MM.1S (cell line): Measurements from ENCODE around the gene DIP2C.

Experiments
- DNase-seq: peaks from one replicate; pipeline ENCODE4 v3.0.0-alpha.2; 2015
- H2AFZ ChIP-seq: fragments of 300-600 bp; sonication (generic); 2 replicates; pipeline ENCODE4 v1.6.0; 2016; ENCODE audit warnings: antibody characterized with exemption, low read length
- H3F3A ChIP-seq: fragments of 300-600 bp; sonication (generic); 2 replicates; pipeline ENCODE4 v1.6.1; 2016; ENCODE audit warnings: mild to moderate bottlenecking, antibody characterized with exemption, low read length, moderate library complexity, mixed read lengths; ENCODE audit not compliant: insufficient read depth
- H3K27ac ChIP-seq: fragments of 300-600 bp; sonication (generic); 2 replicates; pipeline ENCODE4 v1.5.1; 2016; ENCODE audit warnings: mild to moderate bottlenecking, low read length
- H3K27me3 ChIP-seq: fragments of 300-600 bp; sonication (generic); replicated peaks from 2 replicates; pipeline ENCODE4 v1.6.0; 2016; ENCODE audit warnings: low read length; ENCODE audit not compliant: insufficient read depth
- H3K36me3 ChIP-seq: fragments of 300-600 bp; sonication (generic); replicated peaks from 2 replicates; pipeline ENCODE4 v1.6.1; 2016; ENCODE audit warnings: mild to moderate bottlenecking, low read length, mixed read lengths; ENCODE audit not compliant: insufficient read depth
- H3K4me1 ChIP-seq: fragments of 300-600 bp; sonication (generic); 2 replicates; pipeline ENCODE4 v1.6.1; 2016; ENCODE audit warnings: low read length, mixed read lengths
- H3K4me2 ChIP-seq: fragments of 300-600 bp; sonication (generic); 2 replicates; pipeline ENCODE4 v1.6.0; 2016; ENCODE audit warnings: low read depth, low read length
- H3K4me3 ChIP-seq: fragments of 300-600 bp; sonication (generic); 2 replicates; pipeline ENCODE4 v1.5.1; 2016; ENCODE audit warnings: low read length, mixed read lengths
- H3K79me2 ChIP-seq: fragments of 300-600 bp; sonication (generic); 2 replicates; pipeline ENCODE4 v1.6.1; 2016; ENCODE audit warnings: mixed run types, low read length, mixed read lengths
- H3K9ac ChIP-seq: fragments of 300-600 bp; sonication (generic); 2 replicates; pipeline ENCODE4 v1.6.1; 2016; ENCODE audit warnings: low read length, mixed read lengths
- H3K9me2 ChIP-seq: fragments of 300-600 bp; sonication (generic); replicated peaks from 2 replicates; pipeline ENCODE4 v1.6.1; 2016; ENCODE audit warnings: mild to moderate bottlenecking, low read length, mixed read lengths; ENCODE audit not compliant: insufficient read depth
- H3K9me3 ChIP-seq: fragments of 300-600 bp; sonication (generic); replicated peaks from 2 replicates; pipeline ENCODE4 v1.6.1; 2016; ENCODE audit warnings: mild to moderate bottlenecking, low read length, mixed read lengths; ENCODE audit not compliant: insufficient read depth
- H4K20me1 ChIP-seq: fragments of 300-600 bp; sonication (generic); 2 replicates; pipeline ENCODE4 v1.6.1; 2016; ENCODE audit warnings: mild to moderate bottlenecking, low read length, moderate library complexity, mixed read lengths; ENCODE audit not compliant: insufficient read depth
- CTCF ChIP-seq: fragments of 300-600 bp; sonication (generic); IDR thresholded peaks from 2 replicates; pipeline ENCODE4 v1.5.1; 2016; ENCODE audit warnings: antibody characterized with exemption, low read length, mixed read lengths
- EZH2 ChIP-seq: fragments of 300-600 bp; sonication (generic); optimal IDR thresholded peaks from 2 replicates; pipeline ENCODE3; 2017; ENCODE audit warnings: low read depth, mild to moderate bottlenecking, antibody characterized with exemption, low read length, mixed read lengths
- EZH2phosphoT487 ChIP-seq: fragments of 300-600 bp; sonication (generic); IDR thresholded peaks from 2 replicates; pipeline ENCODE4 v1.6.1; 2018; ENCODE audit warnings: antibody characterized with exemption, low read length

The DIP2C gene

GRCh38 chr10:580778-581177 lies 108.7 kb downstream of the DIP2C start:
- Histone ChIP-seq H3K9me3 (no peaks in the 10 kb centered on the region), H3K79me2 (no peaks in the 10 kb centered on the region), H3F3A (peaks cover 6% of the 10 kb centered on the region), H3K27me3 (no peaks in the 10 kb centered on the region), H3K4me2 (no peak overlapping the region), H3K4me3 (no peak overlapping the region), H3K27ac (no peak overlapping the region), H3K4me1 (peaks cover 9% of the 10 kb centered on the region), H2AFZ (no peak overlapping the region), H3K9me2 (no peaks in the 10 kb centered on the region), H3K9ac (no peak overlapping the region), H4K20me1 (no peaks in the 10 kb centered on the region), H3K36me3 (no peaks in the 10 kb centered on the region)
- DNase-seq, result no peak
- no peak for TF ChIP-seq CTCF
- TF ChIP-seq EZH2, result no peak
- no peak for TF ChIP-seq EZH2phosphoT487

- H3K4me2 ChIP-seq, result peak overlapping the region; percentile 79; the same call in 1 of the 2 replicates
Measured at GRCh38 chr10:576130-576465, 113.4 kb downstream of the DIP2C start.

GRCh38 chr10:575402-576129 lies 113.9 kb downstream of the DIP2C start:
- Histone ChIP-seq H3K79me2 (no peaks in the 10 kb centered on the region), H3K9me2 (no peaks in the 10 kb centered on the region), H3K4me3 (peak overlapping the region; percentile 38)

More at GRCh38 chr10:576130-576465, 113.4 kb downstream of the DIP2C start:
- Histone ChIP-seq H3K9me3 (no peaks in the 10 kb centered on the region), H3K36me3 (no peaks in the 10 kb centered on the region), H3K27me3 (no peaks in the 10 kb centered on the region), H3K9ac (peak overlapping the region; percentile 43), H2AFZ (peak overlapping the region; percentile 41; the same call in 1 of the 2 replicates), H3K4me1 (peaks cover 23% of the 10 kb centered on the region), H3K27ac (peak overlapping the region; percentile 96), H3K9me2 (no peaks in the 10 kb centered on the region), H3K79me2 (no peaks in the 10 kb centered on the region), H4K20me1 (no peaks in the 10 kb centered on the region), H3F3A (peaks cover 17% of the 10 kb centered on the region), H3K4me3 (no peak overlapping the region)
- TF ChIP-seq CTCF (no peak), EZH2 (no peak), EZH2phosphoT487 (no peak)
- DNase-seq, result no peak

More at GRCh38 chr10:575402-576129, 113.9 kb downstream of the DIP2C start:
- Histone ChIP-seq H2AFZ (peak overlapping the region; percentile 41), H3K27ac (peak overlapping the region; percentile 96), H3K4me1 (peaks cover 23% of the 10 kb centered on the region), H3K36me3 (no peaks in the 10 kb centered on the region), H3K9me3 (no peaks in the 10 kb centered on the region), H3K4me2 (peak overlapping the region; percentile 79), H4K20me1 (no peaks in the 10 kb centered on the region), H3F3A (peaks cover 17% of the 10 kb centered on the region), H3K9ac (peak overlapping the region; percentile 72), H3K27me3 (no peaks in the 10 kb centered on the region)
- TF ChIP-seq CTCF (no peak), EZH2 (no peak), EZH2phosphoT487 (no peak)
- DNase-seq, result peak; percentile 97
